ENCODE data around the gene CYTH1. TPM values are rescaled to one million over a fixed set of nuclear protein-coding genes. Genes with fewer than 3 reads are reported as not detected.

CYTH1 gene
- total RNA-seq, 1 experiment from 2014 or later = 20.0 TPM

DNA sequence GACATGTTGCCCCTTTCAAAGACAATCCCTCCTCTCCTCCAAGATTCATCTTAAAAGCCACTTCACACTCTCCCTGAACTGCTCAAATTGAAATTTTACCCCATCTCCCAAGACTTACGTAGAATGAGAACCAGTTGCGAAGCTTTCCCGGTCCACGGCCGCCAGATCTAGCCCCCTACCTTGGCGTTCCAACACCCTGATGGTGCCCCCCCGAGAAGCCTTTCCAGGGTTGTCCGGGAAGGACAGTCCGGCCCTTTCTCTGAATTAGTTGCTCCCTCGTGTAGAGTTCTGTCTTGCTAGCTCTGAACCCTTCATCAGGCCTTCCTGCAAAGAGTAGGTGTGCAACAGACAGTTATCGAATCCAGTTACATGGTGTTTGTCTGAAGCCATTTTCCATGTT is 144.9 kb downstream of the CYTH1 start:
- DNase-seq (ENCODE audit: low spot score) (no peak), ATAC-seq (no peak)
- Mint-ChIP-seq H3K27me3 (ENCODE audit: low read depth) (no peaks in the 10 kb centered on the region), H3K36me3 (no peaks in the 10 kb centered on the region), H3K4me3 (no peak overlapping the region), H3K27ac (no peak overlapping the region), H3K9me3 (peaks cover 5% of the 10 kb centered on the region), H3K4me1 (no peaks in the 10 kb centered on the region)
- ChIA-PET POLR2A (no interaction called here), CTCF (no interaction called here)
- TF ChIP-seq NR3C1 (CRISPR knock-in tag; conservative IDR thresholded peaks at IDR 0.05; ENCODE audit: low read depth) = no peak
- no peak for TF ChIP-seq ZNF219 (CRISPR knock-in tag; IDR thresholded peaks at IDR 0.05; ENCODE audit: borderline replicate concordance)
- TF ChIP-seq ZNF423 (CRISPR knock-in tag; IDR thresholded peaks at IDR 0.05) = no peak
- no peak for TF ChIP-seq IRF1 (CRISPR knock-in tag; IDR thresholded peaks at IDR 0.05)
- TF ChIP-seq ZNF263 (CRISPR knock-in tag; IDR thresholded peaks at IDR 0.05; ENCODE audit: low read depth) = no peak
- TF ChIP-seq SMAD3 (CRISPR knock-in tag; IDR thresholded peaks at IDR 0.05; ENCODE audit: borderline replicate concordance) = no peak
- TF ChIP-seq ETV6 (CRISPR knock-in tag; IDR thresholded peaks at IDR 0.05) = no peak
- TF ChIP-seq, protein P1, sequence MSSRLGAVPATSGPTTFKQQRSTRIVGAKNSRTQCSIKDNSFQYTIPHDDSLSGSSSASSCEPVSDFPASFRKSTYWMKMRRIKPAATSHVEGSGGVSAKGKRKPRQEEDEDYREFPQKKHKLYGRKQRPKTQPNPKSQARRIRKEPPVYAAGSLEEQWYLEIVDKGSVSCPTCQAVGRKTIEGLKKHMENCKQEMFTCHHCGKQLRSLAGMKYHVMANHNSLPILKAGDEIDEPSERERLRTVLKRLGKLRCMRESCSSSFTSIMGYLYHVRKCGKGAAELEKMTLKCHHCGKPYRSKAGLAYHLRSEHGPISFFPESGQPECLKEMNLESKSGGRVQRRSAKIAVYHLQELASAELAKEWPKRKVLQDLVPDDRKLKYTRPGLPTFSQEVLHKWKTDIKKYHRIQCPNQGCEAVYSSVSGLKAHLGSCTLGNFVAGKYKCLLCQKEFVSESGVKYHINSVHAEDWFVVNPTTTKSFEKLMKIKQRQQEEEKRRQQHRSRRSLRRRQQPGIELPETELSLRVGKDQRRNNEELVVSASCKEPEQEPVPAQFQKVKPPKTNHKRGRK (CRISPR knock-in tag; IDR thresholded peaks at IDR 0.05; ENCODE audit: borderline replicate concordance) = no peak
- no peak for TF ChIP-seq JAZF1 (CRISPR knock-in tag; IDR thresholded peaks at IDR 0.05)
- no peak for TF ChIP-seq ZNF396 (CRISPR knock-in tag; IDR thresholded peaks at IDR 0.05; ENCODE audit: borderline replicate concordance)
- no peak for TF ChIP-seq ARID4B (CRISPR knock-in tag; IDR thresholded peaks at IDR 0.05; ENCODE audit: borderline replicate concordance)
- TF ChIP-seq, protein P2, sequence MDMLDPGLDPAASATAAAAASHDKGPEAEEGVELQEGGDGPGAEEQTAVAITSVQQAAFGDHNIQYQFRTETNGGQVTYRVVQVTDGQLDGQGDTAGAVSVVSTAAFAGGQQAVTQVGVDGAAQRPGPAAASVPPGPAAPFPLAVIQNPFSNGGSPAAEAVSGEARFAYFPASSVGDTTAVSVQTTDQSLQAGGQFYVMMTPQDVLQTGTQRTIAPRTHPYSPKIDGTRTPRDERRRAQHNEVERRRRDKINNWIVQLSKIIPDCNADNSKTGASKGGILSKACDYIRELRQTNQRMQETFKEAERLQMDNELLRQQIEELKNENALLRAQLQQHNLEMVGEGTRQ (CRISPR knock-in tag; IDR thresholded peaks at IDR 0.05) = no peak
- no peak for TF ChIP-seq CREB1 (CRISPR knock-in tag; IDR thresholded peaks at IDR 0.05)
- no peak for TF ChIP-seq ESRRA (CRISPR knock-in tag; IDR thresholded peaks at IDR 0.05; ENCODE audit: borderline replicate concordance)
- no peak for TF ChIP-seq JUN (CRISPR knock-in tag; IDR thresholded peaks at IDR 0.05)

- H3K27me3 Mint-ChIP-seq (ENCODE audit: low read depth) = no peaks in the 10 kb centered on the region
- H3K4me3 Mint-ChIP-seq = no peak overlapping the region
- no peaks in the 10 kb centered on the region for H3K4me1 Mint-ChIP-seq
- H3K36me3 Mint-ChIP-seq = no peaks in the 10 kb centered on the region
- ChIA-PET CTCF (no interaction called here), POLR2A (no interaction called here)
- H3K9me3 Mint-ChIP-seq = peaks cover 5% of the 10 kb centered on the region
- ATAC-seq (no peak), DNase-seq (ENCODE audit: low spot score) (no peak)
- no peak for TF ChIP-seq ZNF263 (CRISPR knock-in tag; IDR thresholded peaks at IDR 0.05; ENCODE audit: low read depth)
- TF ChIP-seq NFATC4 (CRISPR knock-in tag; IDR thresholded peaks at IDR 0.05) = no peak
- no peak for TF ChIP-seq CBFB (CRISPR knock-in tag; IDR thresholded peaks at IDR 0.05; ENCODE audit: low read depth)
- no peak for TF ChIP-seq ZMAT4 (CRISPR knock-in tag; IDR thresholded peaks at IDR 0.05)
- H3K27ac Mint-ChIP-seq = no peak overlapping the region
Measured at GRCh38 chr17:78634154-78634553, 147.9 kb downstream of the CYTH1 start.

Data from WTC11 (cell line).